WTC11 (cell line): Measurements from ENCODE around the gene GATA1. TPM values are rescaled to one million over a fixed set of nuclear protein-coding genes. Genes with fewer than 3 reads are reported as not detected.

Source experiments
- ATAC-seq: fragments of 200-7000 bp; cut with Tn5 transposase; 2 replicates; pipeline ENCODE4 v1.10.0; 2021; ENCODE audit warnings: mild to moderate bottlenecking, moderate library complexity
- CTCF ChIA-PET: fragments of 300-600 bp; sonication (Branson Sonifier 250); formaldehyde crosslinking; loops from one replicate; lab custom pipeline; 2021; ENCODE audit warnings: antibody characterized with exemption; lab: Charles Lee
- POLR2A ChIA-PET: fragments of 350-600 bp; sonication (Branson Sonifier 250); formaldehyde crosslinking; loops from one replicate; lab custom pipeline; 2021; ENCODE audit warnings: antibody characterized with exemption; lab: Charles Lee
- DNase-seq: peaks from one replicate; pipeline ENCODE4 v3.0.0; 2021; ENCODE audit warnings: low spot score
- H3K27ac Mint-ChIP-seq: 2 replicates; pipeline ENCODE4 v1.8.0; 2021; ENCODE audit warnings: mixed read lengths
- H3K27me3 Mint-ChIP-seq: 2 replicates; pipeline ENCODE4 v1.8.0; 2021; ENCODE audit warnings: low read depth, mild to moderate bottlenecking, moderate library complexity, mixed read lengths
- H3K36me3 Mint-ChIP-seq: 2 replicates; pipeline ENCODE4 v1.8.0; 2021; ENCODE audit warnings: mixed read lengths
- H3K4me1 Mint-ChIP-seq: 2 replicates; pipeline ENCODE4 v1.8.0; 2022; ENCODE audit warnings: mixed read lengths
- H3K4me3 Mint-ChIP-seq: 2 replicates; pipeline ENCODE4 v1.8.0; 2021; ENCODE audit warnings: mild to moderate bottlenecking, moderate library complexity, mixed read lengths
- H3K9me3 Mint-ChIP-seq: 2 replicates; pipeline ENCODE4 v1.8.0; 2021; ENCODE audit warnings: mixed read lengths
- ELF4 ChIP-seq: sonication (generic); formaldehyde crosslinking; IDR thresholded peaks from 2 replicates; pipeline ENCODE4 v1.8.1; 2022; ENCODE audit warnings: low read depth, mild to moderate bottlenecking, moderate library complexity, missing genetic modification reagents
- FOXJ3 ChIP-seq: sonication (generic); formaldehyde crosslinking; IDR thresholded peaks from 2 replicates; pipeline ENCODE4 v1.9.0; 2021; ENCODE audit warnings: missing genetic modification reagents, mild to moderate bottlenecking, borderline replicate concordance
- FOXK1 ChIP-seq: sonication (generic); formaldehyde crosslinking; IDR thresholded peaks from 2 replicates; pipeline ENCODE4 v1.8.0; 2022; ENCODE audit warnings: mild to moderate bottlenecking, moderate library complexity, missing genetic modification reagents
- IRF2 ChIP-seq: sonication (generic); formaldehyde crosslinking; IDR thresholded peaks from 2 replicates; pipeline ENCODE4 v1.8.0; 2022; ENCODE audit warnings: low read depth, missing genetic modification reagents, borderline replicate concordance
- NR2C2 ChIP-seq: sonication (generic); formaldehyde crosslinking; IDR thresholded peaks from 2 replicates; pipeline ENCODE4 v1.8.0; 2022; ENCODE audit warnings: mild to moderate bottlenecking, missing genetic modification reagents
- PRRX2 ChIP-seq: fragments of 250-450 bp; sonication (Bioruptor Pico); IDR thresholded peaks from 2 replicates; pipeline ENCODE4 v1.8.0; 2021; ENCODE audit warnings: mild to moderate bottlenecking
- SP1 ChIP-seq: sonication (generic); formaldehyde crosslinking; conservative IDR thresholded peaks from 2 replicates; pipeline ENCODE4 v1.8.1; 2022; ENCODE audit warnings: missing genetic modification reagents
- ZMAT4 ChIP-seq: fragments of 250-450 bp; sonication (Bioruptor Pico); IDR thresholded peaks from 2 replicates; pipeline ENCODE4 v1.9.0; 2021; ENCODE audit warnings: mild to moderate bottlenecking
- ZNF219 ChIP-seq: sonication (generic); formaldehyde crosslinking; IDR thresholded peaks from 2 replicates; pipeline ENCODE4 v1.8.0; 2023; ENCODE audit warnings: missing genetic modification reagents, mild to moderate bottlenecking, borderline replicate concordance
- ZNF281 ChIP-seq: sonication (generic); formaldehyde crosslinking; IDR thresholded peaks from 2 replicates; pipeline ENCODE4 v1.8.0; 2023; ENCODE audit warnings: mild to moderate bottlenecking, missing genetic modification reagents
- total RNA-seq: library from RNA; stranded (reverse); gene quantifications from 3 replicates; pipeline ENCODE4 v1.2.3, GENCODE V29; 2021
- TF ChIP-seq, protein P1 (sequence below): fragments of 250-450 bp; sonication (Bioruptor Pico); IDR thresholded peaks from 2 replicates; pipeline ENCODE4 v1.9.0; 2021; ENCODE audit warnings: mild to moderate bottlenecking
- TF ChIP-seq, protein P2 (sequence below): sonication (generic); formaldehyde crosslinking; IDR thresholded peaks from 2 replicates; pipeline ENCODE4 v1.8.0; 2022; ENCODE audit warnings: missing genetic modification reagents
- TF ChIP-seq, protein P3 (sequence below): sonication (generic); formaldehyde crosslinking; IDR thresholded peaks from 2 replicates; pipeline ENCODE4 v1.8.1; 2023; ENCODE audit warnings: mild to moderate bottlenecking, missing genetic modification reagents

GATA1 gene
- total RNA-seq, 1 experiment from 2014 or later, result 0.26 TPM

- Mint-ChIP-seq H3K36me3 (no peaks in the 10 kb centered on the region), H3K9me3 (no peaks in the 10 kb centered on the region), H3K4me1 (peaks cover 6% of the 10 kb centered on the region; the same call in 1 of the 2 replicates), H3K27me3 (peaks cover 4% of the 10 kb centered on the region; the same call in 1 of the 2 replicates), H3K4me3 (no peak overlapping the region), H3K27ac (no peak overlapping the region)
- no peak for DNase-seq
- ATAC-seq, result no peak
- CTCF ChIA-PET, result no interaction called here
- POLR2A ChIA-PET, result no interaction called here
- TF ChIP-seq FOXJ3 (CRISPR knock-in tag) (no peak), ELF4 (CRISPR knock-in tag) (no peak), ZNF219 (CRISPR knock-in tag) (no peak), IRF2 (no peak), FOXK1 (CRISPR knock-in tag) (no peak), NR2C2 (no peak), ZNF281 (CRISPR knock-in tag) (no peak)
- TF ChIP-seq, protein P1, sequence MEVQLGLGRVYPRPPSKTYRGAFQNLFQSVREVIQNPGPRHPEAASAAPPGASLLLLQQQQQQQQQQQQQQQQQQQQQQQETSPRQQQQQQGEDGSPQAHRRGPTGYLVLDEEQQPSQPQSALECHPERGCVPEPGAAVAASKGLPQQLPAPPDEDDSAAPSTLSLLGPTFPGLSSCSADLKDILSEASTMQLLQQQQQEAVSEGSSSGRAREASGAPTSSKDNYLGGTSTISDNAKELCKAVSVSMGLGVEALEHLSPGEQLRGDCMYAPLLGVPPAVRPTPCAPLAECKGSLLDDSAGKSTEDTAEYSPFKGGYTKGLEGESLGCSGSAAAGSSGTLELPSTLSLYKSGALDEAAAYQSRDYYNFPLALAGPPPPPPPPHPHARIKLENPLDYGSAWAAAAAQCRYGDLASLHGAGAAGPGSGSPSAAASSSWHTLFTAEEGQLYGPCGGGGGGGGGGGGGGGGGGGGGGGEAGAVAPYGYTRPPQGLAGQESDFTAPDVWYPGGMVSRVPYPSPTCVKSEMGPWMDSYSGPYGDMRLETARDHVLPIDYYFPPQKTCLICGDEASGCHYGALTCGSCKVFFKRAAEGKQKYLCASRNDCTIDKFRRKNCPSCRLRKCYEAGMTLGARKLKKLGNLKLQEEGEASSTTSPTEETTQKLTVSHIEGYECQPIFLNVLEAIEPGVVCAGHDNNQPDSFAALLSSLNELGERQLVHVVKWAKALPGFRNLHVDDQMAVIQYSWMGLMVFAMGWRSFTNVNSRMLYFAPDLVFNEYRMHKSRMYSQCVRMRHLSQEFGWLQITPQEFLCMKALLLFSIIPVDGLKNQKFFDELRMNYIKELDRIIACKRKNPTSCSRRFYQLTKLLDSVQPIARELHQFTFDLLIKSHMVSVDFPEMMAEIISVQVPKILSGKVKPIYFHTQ (CRISPR knock-in tag), result no peak
- TF ChIP-seq, protein P2, sequence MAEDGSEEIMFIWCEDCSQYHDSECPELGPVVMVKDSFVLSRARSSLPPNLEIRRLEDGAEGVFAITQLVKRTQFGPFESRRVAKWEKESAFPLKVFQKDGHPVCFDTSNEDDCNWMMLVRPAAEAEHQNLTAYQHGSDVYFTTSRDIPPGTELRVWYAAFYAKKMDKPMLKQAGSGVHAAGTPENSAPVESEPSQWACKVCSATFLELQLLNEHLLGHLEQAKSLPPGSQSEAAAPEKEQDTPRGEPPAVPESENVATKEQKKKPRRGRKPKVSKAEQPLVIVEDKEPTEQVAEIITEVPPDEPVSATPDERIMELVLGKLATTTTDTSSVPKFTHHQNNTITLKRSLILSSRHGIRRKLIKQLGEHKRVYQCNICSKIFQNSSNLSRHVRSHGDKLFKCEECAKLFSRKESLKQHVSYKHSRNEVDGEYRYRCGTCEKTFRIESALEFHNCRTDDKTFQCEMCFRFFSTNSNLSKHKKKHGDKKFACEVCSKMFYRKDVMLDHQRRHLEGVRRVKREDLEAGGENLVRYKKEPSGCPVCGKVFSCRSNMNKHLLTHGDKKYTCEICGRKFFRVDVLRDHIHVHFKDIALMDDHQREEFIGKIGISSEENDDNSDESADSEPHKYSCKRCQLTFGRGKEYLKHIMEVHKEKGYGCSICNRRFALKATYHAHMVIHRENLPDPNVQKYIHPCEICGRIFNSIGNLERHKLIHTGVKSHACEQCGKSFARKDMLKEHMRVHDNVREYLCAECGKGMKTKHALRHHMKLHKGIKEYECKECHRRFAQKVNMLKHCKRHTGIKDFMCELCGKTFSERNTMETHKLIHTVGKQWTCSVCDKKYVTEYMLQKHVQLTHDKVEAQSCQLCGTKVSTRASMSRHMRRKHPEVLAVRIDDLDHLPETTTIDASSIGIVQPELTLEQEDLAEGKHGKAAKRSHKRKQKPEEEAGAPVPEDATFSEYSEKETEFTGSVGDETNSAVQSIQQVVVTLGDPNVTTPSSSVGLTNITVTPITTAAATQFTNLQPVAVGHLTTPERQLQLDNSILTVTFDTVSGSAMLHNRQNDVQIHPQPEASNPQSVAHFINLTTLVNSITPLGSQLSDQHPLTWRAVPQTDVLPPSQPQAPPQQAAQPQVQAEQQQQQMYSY (CRISPR knock-in tag), result no peak
Measured at GRCh38 chrX:48776818-48777439, 9.5 kb upstream of the GATA1 start.

GRCh38 chrX:48779399-48779798 lies 7.0 kb upstream of the GATA1 start:
- Mint-ChIP-seq H3K27ac (no peak overlapping the region), H3K4me1 (peaks cover 6% of the 10 kb centered on the region; the same call in 1 of the 2 replicates), H3K9me3 (no peaks in the 10 kb centered on the region), H3K4me3 (no peak overlapping the region), H3K27me3 (peaks cover 4% of the 10 kb centered on the region; the same call in 1 of the 2 replicates), H3K36me3 (no peaks in the 10 kb centered on the region)
- TF ChIP-seq, protein P3, sequence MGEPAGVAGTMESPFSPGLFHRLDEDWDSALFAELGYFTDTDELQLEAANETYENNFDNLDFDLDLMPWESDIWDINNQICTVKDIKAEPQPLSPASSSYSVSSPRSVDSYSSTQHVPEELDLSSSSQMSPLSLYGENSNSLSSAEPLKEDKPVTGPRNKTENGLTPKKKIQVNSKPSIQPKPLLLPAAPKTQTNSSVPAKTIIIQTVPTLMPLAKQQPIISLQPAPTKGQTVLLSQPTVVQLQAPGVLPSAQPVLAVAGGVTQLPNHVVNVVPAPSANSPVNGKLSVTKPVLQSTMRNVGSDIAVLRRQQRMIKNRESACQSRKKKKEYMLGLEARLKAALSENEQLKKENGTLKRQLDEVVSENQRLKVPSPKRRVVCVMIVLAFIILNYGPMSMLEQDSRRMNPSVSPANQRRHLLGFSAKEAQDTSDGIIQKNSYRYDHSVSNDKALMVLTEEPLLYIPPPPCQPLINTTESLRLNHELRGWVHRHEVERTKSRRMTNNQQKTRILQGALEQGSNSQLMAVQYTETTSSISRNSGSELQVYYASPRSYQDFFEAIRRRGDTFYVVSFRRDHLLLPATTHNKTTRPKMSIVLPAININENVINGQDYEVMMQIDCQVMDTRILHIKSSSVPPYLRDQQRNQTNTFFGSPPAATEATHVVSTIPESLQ (CRISPR knock-in tag), result no peak
- TF ChIP-seq ZMAT4 (CRISPR knock-in tag) (no peak), PRRX2 (CRISPR knock-in tag) (no peak), SP1 (CRISPR knock-in tag) (no peak)
- DNase-seq, result no peak
- ChIA-PET POLR2A (no interaction called here), CTCF (no interaction called here)
- ATAC-seq, result no peak
